NCI-H526 (cell line): ENCODE results near the gene CCDC146.
A peak's percentile ranks its signal among the peaks of the same experiment; 100 is the strongest.
"Not testable (repeated sequence)": the region's sequence is repeated elsewhere in the genome, so short reads cannot be mapped to it uniquely, and the experiment has no call there.

Experiments
- DNase-seq, 2 experiments: peaks; one replicate each; lab custom pipeline; 2025; lab: John Stamatoyannopoulos, UW

The CCDC146 gene

GRCh38 chr7:77327932-77328628 is 205.7 kb downstream of the CCDC146 start:
- DNase-seq, result no peak

GRCh38 chr7:77328669-77329068 is 206.3 kb downstream of the CCDC146 start:
- DNase-seq, result no peak

GRCh38 chr7:77329466-77330168 is 207.2 kb downstream of the CCDC146 start:
- no peak for DNase-seq

GRCh38 chr7:77330169-77330882 is 207.9 kb downstream of the CCDC146 start:
- DNase-seq, result no peak

- DNase-seq, result peak; percentile 48 to 91
Measured at GRCh38 chr7:77331938-77332695, 209.7 kb downstream of the CCDC146 start.

- DNase-seq, result not testable (repeated sequence)
Measured at GRCh38 chr7:77334039-77334438, 211.6 kb downstream of the CCDC146 start.

GRCh38 chr7:77335581-77335980 is 213.2 kb downstream of the CCDC146 start:
- no peak for DNase-seq

GRCh38 chr7:77337456-77337990 is 215.1 kb downstream of the CCDC146 start:
- no peak for DNase-seq

- no peak for DNase-seq
Measured at GRCh38 chr7:77338260-77338659, 215.8 kb downstream of the CCDC146 start.

GRCh38 chr7:77338883-77339629 is 216.6 kb downstream of the CCDC146 start:
- DNase-seq, result no peak

GRCh38 chr7:77339726-77340125 is 217.3 kb downstream of the CCDC146 start:
- no peak for DNase-seq
